HG03571 (cell line): ENCODE data around the gene NFE2.
A peak's percentile ranks its signal among the peaks of the same experiment; 100 is the strongest.
"Not testable (repeated sequence)": the region's sequence is repeated elsewhere in the genome, so short reads cannot be mapped to it uniquely, and the experiment has no call there.

Experiments used
- ATAC-seq: cut with Tn5 transposase; IDR thresholded peaks from one replicate; pipeline ENCODE4 v1.9.1; 2021; ENCODE audit not compliant: unreplicated experiment

The NFE2 gene

DNA sequence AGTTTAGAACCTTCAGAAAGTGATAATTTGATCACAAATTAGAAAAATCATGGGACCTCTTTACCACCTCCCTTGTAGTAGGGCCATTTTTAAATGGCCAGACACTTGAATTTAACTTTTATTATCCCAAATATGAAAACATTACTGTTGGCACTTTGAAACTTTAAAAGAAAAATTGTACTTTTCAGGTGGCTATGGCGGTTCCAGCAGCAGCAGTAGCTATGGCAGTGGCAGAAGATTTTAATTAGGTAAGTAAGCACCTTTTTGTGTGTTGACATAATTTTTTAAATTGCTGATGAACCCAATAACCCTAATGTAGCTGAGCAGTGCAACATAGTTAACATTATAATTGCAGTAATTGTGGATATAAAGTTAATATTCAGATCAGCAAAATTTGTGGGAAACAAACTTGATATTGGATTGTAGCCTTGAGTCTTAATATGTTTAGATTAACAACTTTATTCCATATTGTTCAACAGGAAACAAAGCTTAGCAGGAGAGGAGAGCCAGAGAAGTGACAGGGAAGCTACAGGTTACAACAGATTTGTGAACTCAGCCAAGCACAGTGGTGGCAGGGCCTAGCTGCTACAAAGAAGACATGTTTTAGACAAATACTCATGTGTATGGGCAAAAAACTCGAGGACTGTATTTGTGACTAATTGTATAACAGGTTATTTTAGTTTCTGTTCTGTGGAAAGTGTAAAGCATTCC lies 16.6 kb downstream of the NFE2 start:
- not testable (repeated sequence) for ATAC-seq

DNA sequence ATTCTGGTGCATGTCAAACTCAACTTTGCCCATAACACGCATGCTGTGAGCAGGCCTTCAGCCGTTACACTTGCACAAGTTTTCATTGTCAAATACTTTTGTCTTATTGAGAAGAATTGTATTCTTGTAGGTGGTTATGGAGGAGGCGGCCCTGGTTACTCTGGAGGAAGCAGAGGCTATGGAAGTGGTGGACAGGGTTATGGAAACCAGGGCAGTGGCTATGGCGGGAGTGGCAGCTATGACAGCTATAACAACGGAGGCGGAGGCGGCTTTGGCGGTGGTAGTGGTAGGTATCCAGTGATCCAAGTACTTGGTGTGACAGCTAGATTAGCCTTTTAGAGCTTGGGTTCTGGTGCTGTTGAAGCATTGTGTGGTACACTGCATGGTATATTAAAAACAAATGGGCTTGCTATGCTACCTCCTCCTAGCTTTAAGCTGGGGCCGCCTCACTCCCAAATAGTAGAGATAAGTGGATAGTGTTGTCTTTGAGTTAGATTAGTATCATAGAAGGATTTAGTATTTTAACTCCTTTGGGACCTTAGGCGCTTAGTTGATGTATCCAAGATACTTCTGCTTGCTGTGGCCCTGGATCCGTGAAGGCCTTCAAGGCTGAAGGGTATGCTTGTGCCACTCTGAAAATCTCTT lies 17.7 kb downstream of the NFE2 start:
- ATAC-seq, result no peak

DNA sequence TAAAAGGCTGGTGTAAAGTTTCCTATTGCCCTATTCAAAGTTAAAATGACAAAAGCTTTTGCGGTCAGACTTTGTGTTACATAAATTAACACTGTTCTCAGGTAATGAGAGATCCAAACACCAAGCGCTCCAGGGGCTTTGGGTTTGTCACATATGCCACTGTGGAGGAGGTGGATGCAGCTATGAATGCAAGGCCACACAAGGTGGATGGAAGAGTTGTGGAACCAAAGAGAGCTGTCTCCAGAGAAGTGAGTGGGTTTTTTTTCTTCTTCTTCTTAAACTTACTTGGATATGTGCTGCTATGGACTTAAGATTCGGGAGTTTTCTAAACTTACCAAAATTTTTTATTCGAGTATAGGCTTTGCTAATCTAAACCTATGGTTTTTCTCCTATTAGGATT lies 19.1 kb downstream of the NFE2 start:
- not testable (repeated sequence) for ATAC-seq

DNA sequence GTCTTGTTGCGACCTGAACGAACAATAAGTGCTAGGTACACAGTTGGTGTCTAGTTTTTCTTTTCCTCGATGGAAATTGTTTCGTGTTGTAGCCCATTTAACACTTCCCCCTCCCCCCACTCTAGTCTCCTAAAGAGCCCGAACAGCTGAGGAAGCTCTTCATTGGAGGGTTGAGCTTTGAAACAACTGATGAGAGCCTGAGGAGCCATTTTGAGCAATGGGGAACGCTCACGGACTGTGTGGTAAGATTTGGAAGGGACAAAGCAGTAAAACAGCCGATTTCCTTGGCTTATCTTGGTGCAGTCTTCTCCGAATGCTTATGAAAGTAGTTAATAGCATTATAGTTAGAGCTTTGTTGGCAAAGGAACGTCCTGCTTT lies 19.6 kb downstream of the NFE2 start:
- not testable (repeated sequence) for ATAC-seq

DNA sequence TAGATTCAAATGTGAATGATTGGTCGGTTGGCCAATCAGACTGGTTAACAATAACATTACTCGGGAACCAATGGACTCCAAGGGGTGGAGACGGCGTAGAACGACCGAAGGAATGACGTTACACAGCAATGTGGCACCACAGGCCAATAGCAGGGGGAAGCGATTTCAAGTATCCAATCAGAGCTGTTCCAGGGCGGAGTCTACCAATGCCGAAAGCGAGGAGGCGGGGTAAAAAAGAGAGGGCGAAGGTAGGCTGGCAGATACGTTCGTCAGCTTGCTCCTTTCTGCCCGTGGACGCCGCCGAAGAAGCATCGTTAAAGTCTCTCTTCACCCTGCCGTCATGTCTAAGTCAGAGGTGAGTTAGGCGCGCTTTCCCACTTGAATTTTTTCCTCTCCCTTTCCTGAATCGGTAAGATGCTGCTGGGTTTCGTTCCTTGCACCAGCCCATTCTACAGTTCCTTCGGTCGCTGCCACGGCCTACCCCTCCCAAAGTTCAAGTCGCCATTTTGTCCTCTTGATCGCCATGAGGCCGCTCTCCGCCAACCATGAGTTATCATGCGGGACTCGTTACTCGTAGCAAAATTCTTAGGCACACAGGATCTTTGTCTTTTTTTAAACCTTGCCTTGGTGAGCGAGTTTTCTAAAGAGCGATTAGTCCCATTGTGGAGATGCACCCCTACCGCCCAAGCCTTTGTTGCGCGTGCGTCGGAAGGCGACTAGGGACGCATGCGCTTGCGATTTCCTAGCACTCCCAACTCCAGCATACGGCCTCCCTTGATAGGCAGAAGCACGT lies 20.2 kb downstream of the NFE2 start, which contains the start of gene HNRNPA1:
TSS of gene HNRNPA1 (plus strand) at position 259 of the 793 bp plus-strand sequence. CDS start at position 341, 82 bp downstream.
- ATAC-seq, result peak; percentile 87

DNA sequence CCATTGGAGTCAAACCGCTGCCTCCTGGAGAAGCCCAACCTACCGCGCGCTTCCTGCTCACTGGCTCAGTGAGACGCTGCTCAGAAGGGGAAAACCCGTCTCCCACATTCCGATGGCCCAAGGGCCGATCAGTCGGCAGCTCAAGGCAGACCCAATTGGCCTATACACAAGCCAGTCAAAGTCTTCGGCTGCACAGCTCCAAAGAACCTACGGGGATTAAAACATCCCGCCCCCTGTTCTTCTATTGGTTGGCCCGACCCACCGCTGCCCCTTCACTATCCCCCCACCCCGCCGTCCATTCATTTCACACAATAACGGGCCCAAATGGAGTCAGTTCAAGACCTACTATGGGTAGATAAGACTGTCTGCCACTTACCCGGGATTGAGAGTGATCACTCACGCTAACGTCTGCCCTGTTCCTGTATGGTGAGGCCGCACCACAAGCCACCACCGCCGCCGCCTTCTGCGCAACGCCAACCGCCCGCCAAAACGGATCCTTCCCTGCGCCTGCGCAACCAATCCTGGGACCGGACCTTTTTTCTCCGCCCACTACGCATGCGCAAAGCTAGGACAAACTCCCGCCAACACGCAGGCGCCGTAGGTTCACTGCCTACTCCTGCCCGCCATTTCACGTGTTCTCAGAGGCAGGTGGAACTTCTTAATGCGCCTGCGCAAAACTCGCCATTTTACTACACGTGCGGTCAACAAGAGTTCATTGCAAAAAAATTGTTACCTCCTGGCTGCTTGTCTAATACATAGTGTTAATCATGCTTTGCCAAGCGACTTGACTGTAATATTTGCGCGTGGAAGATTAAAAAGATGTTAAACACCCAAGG lies 21.0 kb downstream of the NFE2 start, which contains the start of gene CBX5:
TSS of gene CBX5 (minus strand) at position 491 of the 836 bp plus-strand sequence. CDS start 22,472 bp downstream, outside the sequence.
- ATAC-seq, result peak; percentile 75

DNA sequence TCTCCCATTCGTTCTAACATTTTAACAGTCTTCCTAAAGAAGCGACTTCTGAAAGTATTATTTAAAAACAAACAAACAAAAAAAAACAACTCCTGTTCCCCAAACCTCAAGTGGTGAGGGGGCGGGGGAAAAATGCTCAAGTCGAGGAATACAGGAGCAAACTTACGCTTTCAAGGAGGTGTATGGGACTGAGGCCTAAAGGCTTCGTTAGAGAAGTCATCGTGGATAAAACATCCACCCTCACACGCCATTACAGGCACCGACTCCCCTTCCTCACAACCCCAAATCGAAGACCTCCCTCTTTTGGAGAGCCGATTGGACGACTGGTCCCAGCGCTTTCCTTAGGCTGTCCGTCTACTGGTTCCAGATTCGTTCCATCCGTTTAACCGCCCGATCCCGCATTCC lies 21.6 kb downstream of the NFE2 start:
- no peak for ATAC-seq

DNA sequence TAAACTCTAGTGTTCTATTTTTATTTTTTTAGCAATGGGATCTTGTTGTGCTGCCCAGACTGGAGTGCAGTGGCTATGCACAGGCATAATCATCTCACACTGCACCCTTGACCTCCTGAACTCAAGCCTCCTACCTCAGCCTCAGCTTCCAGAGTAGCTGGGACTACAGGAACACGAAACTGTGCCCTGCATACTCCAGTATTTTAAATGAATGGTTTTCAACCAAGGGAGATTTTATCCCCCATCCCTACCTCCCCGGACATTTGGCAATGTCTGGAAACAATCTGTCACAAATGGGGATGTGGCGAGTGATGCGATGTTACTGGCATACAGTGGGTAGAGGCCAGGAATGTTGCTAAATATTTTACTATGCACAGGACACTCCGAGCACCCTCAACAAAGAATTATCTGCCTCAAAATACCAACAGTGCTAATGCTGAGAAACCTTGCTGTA lies 23.0 kb downstream of the NFE2 start:
- ATAC-seq, result no peak

DNA sequence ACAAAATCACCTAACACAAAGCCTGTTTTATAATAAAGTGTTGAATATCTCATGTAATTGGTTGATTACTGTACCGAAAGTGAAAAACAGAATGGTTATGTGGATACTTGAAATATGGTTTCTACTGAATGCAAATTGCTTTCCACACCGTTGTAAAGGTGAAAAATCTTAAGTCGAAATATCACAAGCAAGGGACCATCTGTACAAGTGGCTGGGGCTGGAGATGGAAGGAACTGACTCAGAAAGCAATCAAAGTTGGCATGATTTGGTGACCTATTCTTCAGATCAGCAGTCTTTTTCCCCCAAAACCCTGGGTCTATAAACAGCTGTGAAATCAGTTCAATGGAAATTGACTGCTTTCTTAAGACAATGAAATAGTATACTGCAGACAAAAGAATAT lies 24.4 kb downstream of the NFE2 start:
- no peak for ATAC-seq

DNA sequence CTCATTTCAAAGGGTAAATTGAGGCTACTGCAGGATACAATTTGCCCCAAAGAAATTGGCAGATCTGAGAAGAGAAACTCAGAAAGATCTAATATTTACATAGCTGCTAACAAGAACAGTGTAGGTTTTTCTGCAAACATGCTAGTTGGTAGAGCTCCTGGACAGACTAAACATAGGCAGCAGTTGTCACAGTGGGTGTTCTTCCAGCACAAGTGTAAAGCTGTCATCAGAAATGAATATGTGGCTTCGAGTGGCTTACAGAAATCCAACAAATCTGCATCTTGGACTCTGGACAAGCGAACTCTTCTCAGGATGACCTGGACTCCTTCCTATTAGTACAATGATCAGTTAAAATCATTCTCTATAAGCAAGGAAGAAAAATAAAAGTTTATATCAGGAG lies 26.8 kb downstream of the NFE2 start:
- ATAC-seq, result no peak

DNA sequence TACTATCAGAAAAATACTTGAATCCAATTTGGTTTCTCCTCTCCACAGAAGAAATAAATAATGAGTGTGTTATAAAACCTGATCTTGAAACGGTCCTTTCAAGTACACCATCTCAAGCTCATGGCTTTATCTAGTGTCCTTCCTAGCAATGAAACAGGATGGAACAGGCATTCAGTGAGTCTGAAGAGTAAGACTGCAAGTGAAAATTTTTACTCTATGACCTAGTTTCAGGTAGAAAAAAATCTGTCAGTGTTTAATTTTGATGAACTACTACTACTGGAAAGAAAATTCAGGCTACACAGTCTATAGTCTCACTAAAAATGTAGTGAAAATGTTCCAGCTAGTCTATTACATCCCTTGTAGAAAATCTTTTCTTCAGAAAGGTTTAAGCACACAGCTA lies 28.6 kb downstream of the NFE2 start:
- ATAC-seq, result no peak

DNA sequence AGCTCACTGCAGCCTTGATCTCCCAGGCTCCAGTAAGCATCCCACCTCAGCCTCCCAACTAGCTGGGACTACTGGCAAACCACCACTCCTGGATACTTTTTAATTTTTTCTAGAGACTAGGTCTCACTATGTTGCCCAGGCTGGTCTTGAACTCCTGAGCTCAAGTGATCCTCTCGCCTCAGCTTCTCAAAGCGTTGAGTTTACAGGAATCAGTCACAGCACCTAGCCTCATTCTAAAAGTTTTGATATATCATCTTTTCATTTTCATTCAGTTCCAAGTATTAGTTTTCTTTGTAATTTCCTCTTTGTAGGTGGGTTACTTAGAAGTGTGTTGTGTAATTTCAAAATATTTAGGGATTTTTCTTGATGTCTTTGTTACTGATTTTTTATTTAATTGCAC lies 30.5 kb downstream of the NFE2 start:
- no peak for ATAC-seq

DNA sequence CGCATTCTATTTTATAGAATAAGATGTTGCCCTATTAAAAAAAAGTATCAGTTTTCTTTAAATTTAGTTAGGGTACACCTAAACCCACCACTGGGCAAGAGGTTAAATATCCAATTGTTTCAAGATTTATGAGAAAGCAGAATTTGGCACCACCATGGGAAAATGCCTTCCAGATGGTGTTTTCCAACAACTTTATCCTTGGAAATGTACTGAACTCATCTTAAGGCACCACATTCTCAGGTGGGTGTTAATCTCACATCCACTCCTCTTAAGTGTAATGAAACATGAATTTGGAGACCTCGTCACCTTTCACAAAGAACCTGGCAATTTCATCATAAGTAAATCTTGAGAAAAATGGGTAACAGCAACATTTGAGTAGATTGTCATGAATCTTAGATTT lies 34.0 kb downstream of the NFE2 start:
- no peak for ATAC-seq

DNA sequence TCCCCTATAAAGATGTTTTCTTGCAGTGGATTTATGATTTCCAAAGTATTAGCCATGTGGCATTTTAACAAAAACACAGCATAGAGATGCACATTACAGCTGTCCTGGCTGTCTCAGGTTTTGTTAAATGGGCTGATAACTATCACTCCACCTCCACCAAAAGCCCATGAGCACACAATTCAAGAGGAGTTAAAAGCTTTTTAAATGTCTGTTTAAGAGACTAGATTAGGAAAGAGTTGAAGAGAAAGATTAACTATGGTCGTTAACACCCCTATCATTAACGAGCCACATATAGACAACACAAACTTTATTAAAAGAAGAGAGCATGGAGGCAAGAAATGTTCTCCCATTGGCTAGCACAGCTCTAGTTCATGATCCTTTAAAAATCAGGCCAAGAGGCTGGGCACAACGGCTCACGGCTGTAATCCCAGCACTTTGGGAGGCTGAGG lies 35.4 kb downstream of the NFE2 start:
- no peak for ATAC-seq

DNA sequence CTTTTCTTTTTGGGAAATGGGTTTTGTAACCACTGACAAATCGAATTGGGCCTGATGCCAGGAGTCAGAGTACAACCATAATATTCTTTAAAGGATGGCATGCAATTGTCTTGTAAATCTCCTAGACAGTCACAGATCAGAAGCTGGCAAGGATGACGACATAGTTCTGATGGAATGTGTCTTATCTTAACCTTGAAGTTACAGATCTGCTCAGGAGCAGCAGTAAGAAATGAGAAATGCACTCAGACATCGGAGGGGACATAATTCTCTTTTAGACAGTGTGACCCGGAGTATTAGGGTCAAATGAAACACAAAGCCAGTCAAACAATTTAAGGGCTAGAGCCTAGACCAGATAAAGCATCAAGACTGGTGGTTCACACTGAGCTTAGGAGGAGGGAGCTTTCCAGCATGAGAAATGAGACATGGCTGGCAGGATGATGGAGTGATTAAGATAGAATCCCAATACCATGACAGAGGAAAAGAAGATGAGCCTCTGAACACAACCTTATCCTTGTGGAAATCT lies 38.4 kb downstream of the NFE2 start:
- no peak for ATAC-seq

DNA sequence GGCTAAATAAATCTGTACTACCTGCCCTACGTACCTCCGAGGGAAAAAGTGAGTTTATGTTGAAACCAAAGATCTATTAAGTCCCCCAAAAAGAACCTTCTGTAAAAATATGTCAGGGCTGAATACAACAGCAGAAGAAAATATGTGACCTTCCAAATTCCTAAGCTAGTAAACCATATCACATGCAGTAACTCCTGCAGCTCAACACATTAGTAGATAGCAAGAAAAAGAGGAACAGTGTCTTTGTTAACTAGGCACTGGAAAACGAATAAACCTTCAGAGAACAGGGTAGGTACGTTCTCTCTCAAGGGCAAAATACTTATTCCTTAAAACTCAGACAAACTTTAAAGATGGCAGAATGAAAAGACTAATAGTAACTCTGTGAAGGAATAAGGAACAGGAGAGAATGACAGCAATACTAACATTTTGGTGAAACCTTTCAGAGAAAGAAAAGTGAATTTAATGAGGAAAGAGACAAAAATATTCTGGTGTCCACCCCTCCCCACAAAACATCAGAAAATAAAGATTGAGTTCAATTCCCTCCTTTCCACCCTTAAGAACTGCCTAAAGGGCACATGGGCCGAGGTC lies 38.9 kb downstream of the NFE2 start:
- ATAC-seq, result no peak

DNA sequence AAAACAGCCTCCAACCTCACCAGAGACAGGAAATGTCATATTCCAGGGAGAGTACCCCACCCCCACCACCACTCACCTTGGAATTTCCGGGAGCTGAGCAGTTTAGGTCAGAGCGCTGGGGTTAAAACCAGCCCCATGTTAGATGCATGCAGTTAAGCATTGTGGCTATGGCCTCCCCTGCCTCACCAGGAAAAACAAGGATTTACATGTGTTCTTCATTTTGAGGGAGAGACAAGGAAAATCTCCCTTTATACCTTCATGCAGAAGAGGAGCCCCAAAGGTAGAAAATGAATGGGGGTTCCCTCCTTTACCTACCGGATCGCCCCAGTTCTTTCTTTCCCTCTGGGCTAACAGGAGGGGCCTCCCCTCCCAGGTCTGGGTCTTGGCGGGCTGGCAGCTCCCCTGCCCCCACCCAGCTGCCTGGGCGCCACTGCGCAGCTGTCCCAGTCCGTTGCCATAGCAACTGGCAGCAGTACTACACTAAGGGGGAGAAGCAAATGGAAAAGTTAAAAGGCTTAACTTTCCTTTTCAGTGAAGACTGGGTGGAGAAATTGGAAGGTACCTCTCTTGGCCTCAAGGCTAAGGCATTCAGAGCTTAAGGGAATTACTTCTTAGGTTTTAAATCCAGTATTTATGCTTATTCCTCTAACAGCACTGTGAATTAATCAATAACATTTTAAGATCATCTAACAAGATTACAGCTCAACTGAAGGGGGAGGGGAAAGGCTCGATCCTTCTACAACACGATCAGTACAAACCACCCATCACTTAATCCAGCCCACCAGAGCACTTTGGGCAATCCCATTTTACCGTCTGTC lies 41.4 kb downstream of the NFE2 start:
- ATAC-seq, result peak; percentile 51

DNA sequence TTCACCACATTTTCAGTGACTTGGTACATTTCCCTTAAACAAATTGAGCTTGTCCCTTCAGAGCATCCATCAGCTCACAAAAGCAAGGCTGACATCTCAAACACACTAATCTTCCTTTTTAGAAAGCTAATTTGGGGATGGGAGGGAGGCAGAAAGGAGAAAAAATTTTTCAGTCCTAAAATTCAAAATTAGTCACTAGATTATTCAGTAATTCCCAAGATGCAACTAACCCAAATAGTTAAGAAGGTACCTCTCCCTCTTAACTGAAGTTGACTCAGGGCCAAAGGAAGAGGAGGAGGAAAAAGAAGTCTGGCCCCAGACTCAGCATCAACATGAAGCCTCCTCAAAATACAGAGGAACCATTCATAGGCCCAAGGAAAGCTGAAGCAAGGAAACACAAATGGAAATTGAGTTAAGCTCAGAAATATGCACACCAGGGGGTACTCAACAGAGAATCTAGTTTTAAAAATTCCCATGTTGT lies 42.6 kb downstream of the NFE2 start:
- ATAC-seq, result no peak

DNA sequence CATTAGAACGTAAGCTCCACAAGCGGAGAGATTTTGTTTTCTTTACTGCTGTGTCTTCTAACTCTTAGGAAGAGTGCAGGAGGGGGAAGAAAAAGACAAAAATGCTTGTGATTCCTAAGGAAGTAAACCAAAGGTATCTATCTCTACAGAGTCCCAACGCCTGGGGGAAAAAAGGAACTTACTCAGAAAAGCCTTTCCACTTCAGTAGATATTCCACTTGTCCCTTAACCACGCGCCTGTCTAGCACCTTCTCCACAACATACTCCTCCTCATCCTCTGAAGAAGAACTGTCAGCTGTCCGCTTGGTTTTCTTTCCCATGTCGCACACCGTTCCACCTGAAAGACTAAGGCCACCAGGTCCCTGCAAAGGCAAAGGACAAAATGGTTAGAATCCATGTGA lies 43.5 kb downstream of the NFE2 start:
- no peak for ATAC-seq
